ENCODE measurements around the gene TAS2R30. TPM values are rescaled to one million over a fixed set of nuclear protein-coding genes. Genes with fewer than 3 reads are reported as not detected.

The TAS2R30 gene
- total RNA-seq, 1 experiment from 2014 or later = 1.4 TPM

DNA sequence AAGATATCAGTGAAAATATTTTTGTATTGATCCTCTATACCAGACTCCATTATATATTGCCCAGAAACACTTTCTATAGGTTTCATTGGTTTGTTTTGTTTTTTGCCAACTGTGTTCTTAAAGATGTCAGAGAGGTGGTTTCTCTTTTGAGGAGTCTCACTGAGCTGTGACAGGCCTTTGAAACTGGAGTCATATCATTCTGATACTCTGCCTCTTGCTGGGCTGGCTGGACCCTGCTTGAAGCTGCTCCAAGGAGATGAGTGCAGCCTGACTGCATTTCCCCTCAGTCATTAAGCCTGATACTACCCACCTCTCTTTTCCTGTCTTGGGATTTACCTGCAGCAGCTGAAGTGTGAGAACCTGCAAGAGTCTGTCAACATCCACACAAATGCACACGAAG lies 16.4 kb upstream of the TAS2R30 start:
- ChIA-PET CTCF (no interaction called here), POLR2A (no interaction called here)
- no peaks in the 10 kb centered on the region for H3K27me3 Mint-ChIP-seq (ENCODE audit: low read depth)
- peaks cover 37% of the 10 kb centered on the region for H3K9me3 Mint-ChIP-seq
- DNase-seq (ENCODE audit: low spot score) = no peak
- TF ChIP-seq AFF4 (CRISPR knock-in tag; IDR thresholded peaks at IDR 0.05; ENCODE audit: borderline replicate concordance) = no peak
- peak overlapping the region; percentile 79 for H3K27ac Mint-ChIP-seq
- H3K4me1 Mint-ChIP-seq = peaks cover 34% of the 10 kb centered on the region
- H3K4me3 Mint-ChIP-seq = no peak overlapping the region
- ATAC-seq = no peak; the same call in 1 of the 2 replicates
- H3K36me3 Mint-ChIP-seq = peaks cover 44% of the 10 kb centered on the region

GRCh38 chr12:11147420-11147819 lies 13.0 kb upstream of the TAS2R30 start:
- no peak for DNase-seq (ENCODE audit: low spot score)
- Mint-ChIP-seq H3K4me3 (no peak overlapping the region), H3K36me3 (peaks cover 43% of the 10 kb centered on the region), H3K27ac (no peak overlapping the region), H3K4me1 (peaks cover 19% of the 10 kb centered on the region), H3K27me3 (ENCODE audit: low read depth) (no peaks in the 10 kb centered on the region), H3K9me3 (peaks cover 41% of the 10 kb centered on the region)
- ATAC-seq = no peak
- ChIA-PET CTCF (no interaction called here), POLR2A (no interaction called here)
- TF ChIP-seq, protein P1, sequence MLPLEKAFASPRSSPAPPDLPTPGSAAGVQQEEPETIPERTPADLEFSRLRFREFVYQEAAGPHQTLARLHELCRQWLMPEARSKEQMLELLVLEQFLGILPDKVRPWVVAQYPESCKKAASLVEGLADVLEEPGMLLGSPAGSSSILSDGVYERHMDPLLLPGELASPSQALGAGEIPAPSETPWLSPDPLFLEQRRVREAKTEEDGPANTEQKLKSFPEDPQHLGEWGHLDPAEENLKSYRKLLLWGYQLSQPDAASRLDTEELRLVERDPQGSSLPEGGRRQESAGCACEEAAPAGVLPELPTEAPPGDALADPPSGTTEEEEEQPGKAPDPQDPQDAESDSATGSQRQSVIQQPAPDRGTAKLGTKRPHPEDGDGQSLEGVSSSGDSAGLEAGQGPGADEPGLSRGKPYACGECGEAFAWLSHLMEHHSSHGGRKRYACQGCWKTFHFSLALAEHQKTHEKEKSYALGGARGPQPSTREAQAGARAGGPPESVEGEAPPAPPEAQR (CRISPR knock-in tag; IDR thresholded peaks at IDR 0.05) = no peak
- TF ChIP-seq MYBL2 (CRISPR knock-in tag; IDR thresholded peaks at IDR 0.05) = no peak
- TF ChIP-seq CREB1 (CRISPR knock-in tag; IDR thresholded peaks at IDR 0.05) = no peak
- TF ChIP-seq, protein P2, sequence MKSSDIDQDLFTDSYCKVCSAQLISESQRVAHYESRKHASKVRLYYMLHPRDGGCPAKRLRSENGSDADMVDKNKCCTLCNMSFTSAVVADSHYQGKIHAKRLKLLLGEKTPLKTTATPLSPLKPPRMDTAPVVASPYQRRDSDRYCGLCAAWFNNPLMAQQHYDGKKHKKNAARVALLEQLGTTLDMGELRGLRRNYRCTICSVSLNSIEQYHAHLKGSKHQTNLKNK (CRISPR knock-in tag; IDR thresholded peaks at IDR 0.05) = no peak
- no peak for TF ChIP-seq ZBTB21 (CRISPR knock-in tag; IDR thresholded peaks at IDR 0.05; ENCODE audit: borderline replicate concordance)
- no peak for TF ChIP-seq AFF4 (CRISPR knock-in tag; IDR thresholded peaks at IDR 0.05; ENCODE audit: borderline replicate concordance)
- TF ChIP-seq HMGA2 (CRISPR knock-in tag; IDR thresholded peaks at IDR 0.05) = no peak
- TF ChIP-seq, protein P3, sequence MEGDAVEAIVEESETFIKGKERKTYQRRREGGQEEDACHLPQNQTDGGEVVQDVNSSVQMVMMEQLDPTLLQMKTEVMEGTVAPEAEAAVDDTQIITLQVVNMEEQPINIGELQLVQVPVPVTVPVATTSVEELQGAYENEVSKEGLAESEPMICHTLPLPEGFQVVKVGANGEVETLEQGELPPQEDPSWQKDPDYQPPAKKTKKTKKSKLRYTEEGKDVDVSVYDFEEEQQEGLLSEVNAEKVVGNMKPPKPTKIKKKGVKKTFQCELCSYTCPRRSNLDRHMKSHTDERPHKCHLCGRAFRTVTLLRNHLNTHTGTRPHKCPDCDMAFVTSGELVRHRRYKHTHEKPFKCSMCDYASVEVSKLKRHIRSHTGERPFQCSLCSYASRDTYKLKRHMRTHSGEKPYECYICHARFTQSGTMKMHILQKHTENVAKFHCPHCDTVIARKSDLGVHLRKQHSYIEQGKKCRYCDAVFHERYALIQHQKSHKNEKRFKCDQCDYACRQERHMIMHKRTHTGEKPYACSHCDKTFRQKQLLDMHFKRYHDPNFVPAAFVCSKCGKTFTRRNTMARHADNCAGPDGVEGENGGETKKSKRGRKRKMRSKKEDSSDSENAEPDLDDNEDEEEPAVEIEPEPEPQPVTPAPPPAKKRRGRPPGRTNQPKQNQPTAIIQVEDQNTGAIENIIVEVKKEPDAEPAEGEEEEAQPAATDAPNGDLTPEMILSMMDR (IDR thresholded peaks at IDR 0.05) = no peak
- TF ChIP-seq ZNF263 (CRISPR knock-in tag; IDR thresholded peaks at IDR 0.05; ENCODE audit: low read depth) = no peak
- TF ChIP-seq SMAD4 (CRISPR knock-in tag; IDR thresholded peaks at IDR 0.05) = no peak
- TF ChIP-seq, protein P4, sequence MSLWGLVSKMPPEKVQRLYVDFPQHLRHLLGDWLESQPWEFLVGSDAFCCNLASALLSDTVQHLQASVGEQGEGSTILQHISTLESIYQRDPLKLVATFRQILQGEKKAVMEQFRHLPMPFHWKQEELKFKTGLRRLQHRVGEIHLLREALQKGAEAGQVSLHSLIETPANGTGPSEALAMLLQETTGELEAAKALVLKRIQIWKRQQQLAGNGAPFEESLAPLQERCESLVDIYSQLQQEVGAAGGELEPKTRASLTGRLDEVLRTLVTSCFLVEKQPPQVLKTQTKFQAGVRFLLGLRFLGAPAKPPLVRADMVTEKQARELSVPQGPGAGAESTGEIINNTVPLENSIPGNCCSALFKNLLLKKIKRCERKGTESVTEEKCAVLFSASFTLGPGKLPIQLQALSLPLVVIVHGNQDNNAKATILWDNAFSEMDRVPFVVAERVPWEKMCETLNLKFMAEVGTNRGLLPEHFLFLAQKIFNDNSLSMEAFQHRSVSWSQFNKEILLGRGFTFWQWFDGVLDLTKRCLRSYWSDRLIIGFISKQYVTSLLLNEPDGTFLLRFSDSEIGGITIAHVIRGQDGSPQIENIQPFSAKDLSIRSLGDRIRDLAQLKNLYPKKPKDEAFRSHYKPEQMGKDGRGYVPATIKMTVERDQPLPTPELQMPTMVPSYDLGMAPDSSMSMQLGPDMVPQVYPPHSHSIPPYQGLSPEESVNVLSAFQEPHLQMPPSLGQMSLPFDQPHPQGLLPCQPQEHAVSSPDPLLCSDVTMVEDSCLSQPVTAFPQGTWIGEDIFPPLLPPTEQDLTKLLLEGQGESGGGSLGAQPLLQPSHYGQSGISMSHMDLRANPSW (CRISPR knock-in tag; conservative IDR thresholded peaks at IDR 0.05; ENCODE audit: low read depth) = no peak
- TF ChIP-seq, protein P5, sequence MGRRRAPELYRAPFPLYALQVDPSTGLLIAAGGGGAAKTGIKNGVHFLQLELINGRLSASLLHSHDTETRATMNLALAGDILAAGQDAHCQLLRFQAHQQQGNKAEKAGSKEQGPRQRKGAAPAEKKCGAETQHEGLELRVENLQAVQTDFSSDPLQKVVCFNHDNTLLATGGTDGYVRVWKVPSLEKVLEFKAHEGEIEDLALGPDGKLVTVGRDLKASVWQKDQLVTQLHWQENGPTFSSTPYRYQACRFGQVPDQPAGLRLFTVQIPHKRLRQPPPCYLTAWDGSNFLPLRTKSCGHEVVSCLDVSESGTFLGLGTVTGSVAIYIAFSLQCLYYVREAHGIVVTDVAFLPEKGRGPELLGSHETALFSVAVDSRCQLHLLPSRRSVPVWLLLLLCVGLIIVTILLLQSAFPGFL (CRISPR knock-in tag; IDR thresholded peaks at IDR 0.05; ENCODE audit: borderline replicate concordance) = no peak
- TF ChIP-seq TEAD4 (CRISPR knock-in tag; IDR thresholded peaks at IDR 0.05) = no peak
